Stimulated activated CD4-positive, alpha-beta T cell treated with anti-CD3 and anti-CD28 coated beads, Interleukin-15, amount 100 ng/mL, for 1 hour (primary cell): ENCODE data around the gene TRAK2.
"Not testable (repeated sequence)": the region's sequence is repeated elsewhere in the genome, so short reads cannot be mapped to it uniquely, and the experiment has no call there.

Experiments used
- DNase-seq, 2 donors: peaks; one replicate each; pipeline ENCODE4 v3.0.0-alpha.2; 2020; ENCODE audit warnings: low read depth in 1 of 2, low spot score in 1 of 2

The TRAK2 gene

GRCh38 chr2:201419057-201419635, 32.1 kb downstream of the TRAK2 start:
- no peak for DNase-seq

- DNase-seq, result no peak
Measured at GRCh38 chr2:201415149-201415548, 36.1 kb downstream of the TRAK2 start.

- DNase-seq, result no peak
Measured at GRCh38 chr2:201414099-201415023, 36.9 kb downstream of the TRAK2 start.

GRCh38 chr2:201413552-201413951, 37.7 kb downstream of the TRAK2 start:
- DNase-seq, result no peak

- no peak for DNase-seq
Measured at GRCh38 chr2:201413143-201413542, 38.1 kb downstream of the TRAK2 start.

GRCh38 chr2:201411421-201411820, 39.8 kb downstream of the TRAK2 start:
- DNase-seq, result no peak

- DNase-seq, result no peak
Measured at GRCh38 chr2:201408931-201409330, 42.3 kb downstream of the TRAK2 start.

- DNase-seq, result no peak
Measured at GRCh38 chr2:201407265-201407664, 44.0 kb downstream of the TRAK2 start.

GRCh38 chr2:201406077-201406662, 45.1 kb downstream of the TRAK2 start:
- no peak for DNase-seq

GRCh38 chr2:201404699-201405280, 46.5 kb downstream of the TRAK2 start:
- no peak for DNase-seq

- no peak for DNase-seq
Measured at GRCh38 chr2:201403880-201404279, 47.4 kb downstream of the TRAK2 start.

GRCh38 chr2:201402651-201403562, 48.4 kb downstream of the TRAK2 start:
- DNase-seq, result no peak

GRCh38 chr2:201401815-201402214, 49.4 kb downstream of the TRAK2 start:
- DNase-seq, result no peak

GRCh38 chr2:201396595-201396994, 54.7 kb downstream of the TRAK2 start:
- DNase-seq, result no peak

GRCh38 chr2:201383136-201383535, 68.1 kb downstream of the TRAK2 start:
- no peak for DNase-seq

GRCh38 chr2:201378496-201379397, 72.5 kb downstream of the TRAK2 start:
- no peak for DNase-seq

GRCh38 chr2:201377218-201377617, 74.0 kb downstream of the TRAK2 start:
- DNase-seq, result no peak

- no peak for DNase-seq
Measured at GRCh38 chr2:201369775-201370174, 81.5 kb downstream of the TRAK2 start.

GRCh38 chr2:201369318-201369717, 81.9 kb downstream of the TRAK2 start:
- not testable (repeated sequence) for DNase-seq

GRCh38 chr2:201366146-201366545, 85.1 kb downstream of the TRAK2 start:
- DNase-seq, result no peak
